Transverse colon (tissue), 4 donors: Measurements from ENCODE around the gene EHD4. TPM values are rescaled to one million over a fixed set of nuclear protein-coding genes. Genes with fewer than 3 reads are reported as not detected.

Experiments used
- DNase-seq: peaks from one replicate; pipeline ENCODE4 v3.0.0-alpha.2; 2019
- H3K27ac ChIP-seq, 4 donors: fragments of 200-600 bp; sonication (generic); 2 replicates each; pipeline ENCODE4 v1.5.1; 2016 to 2018; ENCODE audit warnings: inconsistent platforms in 4 of 4
- H3K27me3 ChIP-seq: fragments of 200-600 bp; sonication (generic); 2 replicates; pipeline ENCODE4 v1.5.1; 2017; ENCODE audit warnings: inconsistent platforms
- H3K36me3 ChIP-seq, 4 donors: fragments of 200-600 bp; sonication (generic); 2 replicates each; pipeline ENCODE4 v1.5.1; 2017 to 2019; ENCODE audit warnings: inconsistent platforms in 4 of 4
- H3K4me1 ChIP-seq, 4 donors: fragments of 200-600 bp; sonication (generic); 2 replicates each; pipeline ENCODE4 v1.5.1; 2017 to 2020; ENCODE audit warnings: inconsistent platforms in 4 of 4
- H3K4me3 ChIP-seq, 4 donors: fragments of 200-600 bp; sonication (generic); 1 replicate in 1 of 4; 2 replicates in 3 of 4; pipeline versions ENCODE4 v1.5.1 to v1.6.1; 2017 to 2019; ENCODE audit warnings: inconsistent platforms in 4 of 4
- H3K9me3 ChIP-seq, 2 donors: fragments of 200-600 bp; sonication (generic); 2 replicates each; pipeline ENCODE4 v1.5.1; 2017 to 2019; ENCODE audit warnings: inconsistent platforms in 2 of 2
- EP300 ChIP-seq: sonication (generic); formaldehyde crosslinking; IDR thresholded peaks from one replicate; pipeline ENCODE4 v1.6.1; 2017; ENCODE audit warnings: antibody characterized with exemption, low read depth
- POLR2A ChIP-seq: fragments of 450-650 bp; IDR thresholded peaks from one replicate; pipeline ENCODE4 v1.6.1; 2016; ENCODE audit warnings: antibody characterized with exemption, mild to moderate bottlenecking, moderate library complexity
- POLR2AphosphoS5 ChIP-seq, 3 donors: sonication (generic); formaldehyde crosslinking; IDR thresholded peaks; one replicate each; pipeline ENCODE4 v1.6.1; 2016; ENCODE audit warnings: antibody characterized with exemption in 3 of 3
- WGBS, 2 donors: methylation state at CpG; one replicate each; pipeline ENCODE4 v1.1.5; 2018; ENCODE audit warnings: low coverage in 1 of 2; 5-methylcytosine and 5-hydroxymethylcytosine counted together
- in situ Hi-C, 4 donors: fragments of 200-750 bp; cut with MboI; loops; one replicate each; pipeline versions ENCODE4 v1.15.0 to v1.15.1; 2017; ENCODE audit warnings: low sequenced_read_pairs in 3 of 4, low pct_ligation_motif_present in 1 of 4, low pct_unique_long_range_greater_than_20kb in 1 of 4
- intact Hi-C: fragments of 100-400 bp; cut with DNase I; formaldehyde crosslinking; loops from one replicate; pipeline ENCODE4 v1.15.1; 2023; ENCODE audit warnings: low total_unique reads
- total RNA-seq, 4 donors: library from RNA; depleted of rRNA; stranded (reverse); fragments of >200 nt; gene quantifications; one replicate each; pipeline ENCODE4 v1.1.0, GENCODE V29; 2016
- TF ChIP-seq, protein P1 (sequence below), 5 experiments: fragments of 200-600 bp in 3 of 5; fragments of 450-650 bp in 2 of 5; sonication (generic) in 3 of 5; IDR thresholded peaks; 1 replicate in 2 of 5; 2 replicates in 3 of 5; pipeline ENCODE4 v1.5.1; 2016 to 2017; ENCODE audit warnings: antibody characterized with exemption in 5 of 5, inconsistent platforms in 3 of 5, mild to moderate bottlenecking in 2 of 5, moderate library complexity in 1 of 5

Gene EHD4
- total RNA-seq, 4 donors from 2014 or later = 16.9 to 55.4 (median 35.5) TPM

DNA sequence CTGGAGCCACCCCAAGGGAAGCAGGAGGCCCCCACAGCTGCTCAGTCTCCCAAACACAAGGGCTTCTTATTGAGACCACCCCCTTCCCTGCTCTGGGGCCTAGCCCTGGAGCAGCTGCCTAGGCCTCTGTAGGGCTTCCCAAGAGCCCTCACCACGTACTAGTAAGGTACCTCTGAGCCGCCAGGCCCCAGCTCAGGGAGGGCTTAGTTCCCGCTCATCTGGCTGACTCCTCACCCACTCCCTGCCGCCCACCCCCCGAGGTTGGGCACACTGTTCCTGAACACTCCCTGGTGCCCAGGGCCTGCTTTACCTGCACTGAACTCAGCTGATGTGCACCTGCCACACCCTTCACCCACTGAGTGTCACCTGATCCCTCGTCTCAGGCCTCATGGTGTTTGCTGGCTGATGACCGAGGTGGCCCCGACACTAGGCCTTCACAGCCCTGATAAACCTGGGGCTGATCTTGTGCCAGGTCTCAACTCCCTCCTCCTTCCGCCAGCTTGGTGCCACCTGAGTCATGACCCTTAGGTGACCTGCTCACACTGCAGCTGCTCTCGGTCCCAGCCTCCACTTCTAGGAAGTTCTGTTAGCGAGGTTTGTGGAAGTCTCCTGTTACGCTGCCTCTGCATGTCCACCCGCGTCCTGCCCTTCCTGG lies 60.5 kb downstream of the EHD4 start:
- H3K27me3 ChIP-seq = no peaks in the 10 kb centered on the region
- DNase-seq = no peak
- H3K4me1 ChIP-seq = no peaks in the 10 kb centered on the region
- no peaks in the 10 kb centered on the region for H3K9me3 ChIP-seq
- in situ Hi-C loops (loop anchor here in 1 of 4 donors (25.0 kb wide), 1 partner anchor 150 kb away; the partner anchor contains the start of gene MAPKBP1), intact Hi-C loops (no loop called here)
- H3K4me3 ChIP-seq = no peak overlapping the region
- peaks cover 0 to 20% (median 6%) of the 10 kb centered on the region in 4 donors for H3K36me3 ChIP-seq
- WGBS, 2 donors = 92% methylated on average over 14 of the region's 14 CpGs; no CpG with 5 or more reads in 1 of the 2 donors
- H3K27ac ChIP-seq = no peak overlapping the region
- TF ChIP-seq, protein P1, sequence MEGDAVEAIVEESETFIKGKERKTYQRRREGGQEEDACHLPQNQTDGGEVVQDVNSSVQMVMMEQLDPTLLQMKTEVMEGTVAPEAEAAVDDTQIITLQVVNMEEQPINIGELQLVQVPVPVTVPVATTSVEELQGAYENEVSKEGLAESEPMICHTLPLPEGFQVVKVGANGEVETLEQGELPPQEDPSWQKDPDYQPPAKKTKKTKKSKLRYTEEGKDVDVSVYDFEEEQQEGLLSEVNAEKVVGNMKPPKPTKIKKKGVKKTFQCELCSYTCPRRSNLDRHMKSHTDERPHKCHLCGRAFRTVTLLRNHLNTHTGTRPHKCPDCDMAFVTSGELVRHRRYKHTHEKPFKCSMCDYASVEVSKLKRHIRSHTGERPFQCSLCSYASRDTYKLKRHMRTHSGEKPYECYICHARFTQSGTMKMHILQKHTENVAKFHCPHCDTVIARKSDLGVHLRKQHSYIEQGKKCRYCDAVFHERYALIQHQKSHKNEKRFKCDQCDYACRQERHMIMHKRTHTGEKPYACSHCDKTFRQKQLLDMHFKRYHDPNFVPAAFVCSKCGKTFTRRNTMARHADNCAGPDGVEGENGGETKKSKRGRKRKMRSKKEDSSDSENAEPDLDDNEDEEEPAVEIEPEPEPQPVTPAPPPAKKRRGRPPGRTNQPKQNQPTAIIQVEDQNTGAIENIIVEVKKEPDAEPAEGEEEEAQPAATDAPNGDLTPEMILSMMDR (IDR thresholded peaks at IDR 0.05) = no peak
- TF ChIP-seq EP300 (no peak), POLR2A (no peak), POLR2AphosphoS5 (IDR thresholded peaks at IDR 0.05) (no peak)

DNA sequence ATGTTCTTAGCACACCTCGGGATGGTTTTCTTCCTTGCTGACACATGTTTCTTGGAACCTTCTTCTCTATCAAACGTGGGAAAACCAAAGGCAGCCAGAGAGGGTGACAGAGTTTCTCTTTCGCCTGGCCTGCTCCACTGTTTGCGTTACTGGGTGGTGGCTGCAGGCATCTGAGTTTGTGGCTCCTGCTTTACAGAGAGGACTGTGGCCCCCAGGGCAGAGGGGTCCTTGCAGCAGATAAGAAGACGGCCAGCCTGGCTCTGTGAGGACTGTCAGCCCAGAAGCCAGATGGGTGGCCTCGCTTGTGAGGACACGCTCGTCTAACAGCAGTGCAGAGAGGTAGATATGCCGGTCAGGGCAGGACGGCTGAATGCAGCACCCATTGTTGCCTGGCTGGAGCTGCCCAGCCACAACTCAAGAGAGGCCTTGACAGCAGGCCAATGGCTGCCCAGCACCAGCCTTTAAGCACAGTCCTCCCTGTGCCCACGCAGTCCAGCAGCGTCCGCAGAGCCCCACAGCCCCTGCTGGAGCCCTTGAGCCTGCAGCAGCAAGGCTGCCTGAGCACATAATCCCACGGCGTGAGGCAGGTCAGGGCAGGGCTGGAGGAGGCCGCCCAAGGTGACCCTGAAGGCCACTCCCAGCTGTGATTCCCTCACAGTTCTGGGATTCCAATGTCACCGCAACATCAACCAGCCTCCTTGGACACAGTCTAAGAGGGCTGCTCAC lies 63.5 kb downstream of the EHD4 start:
- in situ Hi-C loops (loop anchor here in 1 of 4 donors (25.0 kb wide), 1 partner anchor 147 kb away; the partner anchor contains the start of gene MAPKBP1), intact Hi-C loops (no loop called here)
- H3K4me3 ChIP-seq = no peak overlapping the region
- WGBS, 2 donors = 81 to 100% methylated on average over 1 to 14 of the region's 17 CpGs
- no peaks in the 10 kb centered on the region for H3K4me1 ChIP-seq
- no peaks in the 10 kb centered on the region for H3K9me3 ChIP-seq
- no peaks in the 10 kb centered on the region for H3K27me3 ChIP-seq
- no peak for DNase-seq
- no peak overlapping the region for H3K27ac ChIP-seq
- H3K36me3 ChIP-seq = peaks cover 0 to 24% (median 6%) of the 10 kb centered on the region in 4 donors
- TF ChIP-seq, protein P1 (IDR thresholded peaks at IDR 0.05) = no peak
- TF ChIP-seq POLR2A = no peak

DNA sequence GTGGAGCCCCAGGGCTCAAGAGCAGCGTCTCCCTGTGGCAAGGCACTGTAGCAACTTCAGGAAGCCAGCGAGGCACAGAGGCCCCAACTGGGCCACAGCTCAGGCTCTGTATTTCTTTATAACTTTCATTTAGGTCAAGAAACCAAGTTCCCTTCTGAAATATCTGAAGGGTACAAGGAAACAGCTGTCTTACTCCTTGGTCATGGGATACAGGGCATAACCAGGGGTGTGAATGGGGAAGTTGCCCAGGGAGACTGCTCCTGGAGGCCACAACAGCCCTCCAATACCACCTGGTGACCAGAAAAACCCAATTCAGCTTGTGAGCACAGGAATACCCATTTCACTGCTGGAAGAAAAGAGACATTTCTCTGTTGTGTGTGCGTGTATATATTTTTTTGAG lies 65.2 kb downstream of the EHD4 start:
- TF ChIP-seq POLR2AphosphoS5 (IDR thresholded peaks at IDR 0.05) = no peak
- Histone ChIP-seq H3K27me3 (no peaks in the 10 kb centered on the region), H3K4me3 (no peak overlapping the region), H3K9me3 (no peaks in the 10 kb centered on the region), H3K27ac (no peak overlapping the region), H3K4me1 (no peaks in the 10 kb centered on the region), H3K36me3 (peaks cover 0 to 24% (median 6%) of the 10 kb centered on the region in 4 donors)
- no peak for DNase-seq
- WGBS, 2 donors = 54% methylated on average over 3 of the region's 3 CpGs; no CpG with 5 or more reads in 1 of the 2 donors
- intact Hi-C loops (no loop called here), in situ Hi-C loops (loop anchor here in 1 of 4 donors (25.0 kb wide), 1 partner anchor 145 kb away; the partner anchor contains the start of gene MAPKBP1)

DNA sequence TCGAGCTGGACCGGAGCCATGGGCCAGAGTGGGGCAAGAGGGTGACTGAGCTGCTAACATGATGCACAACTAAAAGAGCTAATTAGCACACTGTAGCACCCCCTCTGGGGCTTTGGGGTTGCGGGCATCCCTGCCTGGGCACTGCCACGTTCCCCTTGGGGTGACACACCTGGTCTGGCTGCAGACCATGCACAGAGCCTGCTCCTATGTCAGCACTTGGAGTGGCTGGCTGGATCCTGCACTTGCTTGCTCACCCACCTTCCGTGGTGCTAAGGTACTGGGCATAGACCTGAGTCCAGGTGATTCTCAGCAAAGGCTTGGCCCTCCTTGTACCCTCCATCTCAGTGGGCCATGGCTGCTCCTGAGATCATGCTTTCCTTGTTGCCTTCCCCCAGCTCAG lies 65.7 kb downstream of the EHD4 start:
- no peak for DNase-seq
- TF ChIP-seq EP300 (no peak), POLR2AphosphoS5 (IDR thresholded peaks at IDR 0.05) (no peak), POLR2A (no peak)
- TF ChIP-seq, protein P1 (IDR thresholded peaks at IDR 0.05) = no peak
- in situ Hi-C loops = loop anchor here in 1 of 4 donors (25.0 kb wide), 1 partner anchor 144 kb away; the partner anchor contains the start of gene MAPKBP1
- H3K27ac ChIP-seq = no peak overlapping the region
- H3K9me3 ChIP-seq = no peaks in the 10 kb centered on the region
- H3K4me3 ChIP-seq = no peak overlapping the region
- WGBS, 2 donors = 98% methylated on average over 5 of the region's 5 CpGs; no CpG with 5 or more reads in 1 of the 2 donors
- intact Hi-C loops = no loop called here
- H3K4me1 ChIP-seq = no peaks in the 10 kb centered on the region
- H3K36me3 ChIP-seq = peaks cover 0 to 24% (median 6%) of the 10 kb centered on the region in 4 donors
- H3K27me3 ChIP-seq = no peaks in the 10 kb centered on the region
